ENCODE data around the gene LPCAT3.
A peak's percentile ranks its signal among the peaks of the same experiment; 100 is the strongest.
"Not testable (repeated sequence)": the region's sequence is repeated elsewhere in the genome, so short reads cannot be mapped to it uniquely, and the experiment has no call there.

LPCAT3 gene

GRCh38 chr12:7018350-7019042 lies at the start of gene LPCAT3:
Gene LPCAT3 (minus strand): TSS chr12:7018476. CDS start chr12:7018424, 52 bp downstream.
- DNase-seq: peak; percentile 84

DNA sequence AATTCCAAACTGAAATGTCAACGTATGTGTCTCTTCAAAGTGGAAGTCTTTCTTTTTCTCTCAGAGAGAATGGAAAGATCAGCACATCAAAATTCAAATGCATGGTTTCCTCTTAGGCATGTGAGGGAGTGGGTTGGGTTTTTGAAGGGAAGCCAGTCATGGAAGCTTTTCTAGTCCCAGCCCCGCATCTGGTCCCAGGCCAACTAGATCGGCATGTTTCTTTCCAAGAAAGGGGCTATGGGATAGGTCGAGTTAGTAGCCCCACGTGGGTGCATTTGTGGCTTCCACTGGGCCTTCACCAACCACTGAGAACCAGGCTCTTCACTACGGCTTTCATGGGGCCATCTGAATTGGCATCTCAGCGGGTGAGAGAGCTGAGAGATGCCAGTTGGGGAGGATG lies 48.8 kb upstream of the LPCAT3 start:
- DNase-seq: no peak

- no peak for DNase-seq
Observed at GRCh38 chr12:7066596-7066995, 48.3 kb upstream of the LPCAT3 start.

DNA sequence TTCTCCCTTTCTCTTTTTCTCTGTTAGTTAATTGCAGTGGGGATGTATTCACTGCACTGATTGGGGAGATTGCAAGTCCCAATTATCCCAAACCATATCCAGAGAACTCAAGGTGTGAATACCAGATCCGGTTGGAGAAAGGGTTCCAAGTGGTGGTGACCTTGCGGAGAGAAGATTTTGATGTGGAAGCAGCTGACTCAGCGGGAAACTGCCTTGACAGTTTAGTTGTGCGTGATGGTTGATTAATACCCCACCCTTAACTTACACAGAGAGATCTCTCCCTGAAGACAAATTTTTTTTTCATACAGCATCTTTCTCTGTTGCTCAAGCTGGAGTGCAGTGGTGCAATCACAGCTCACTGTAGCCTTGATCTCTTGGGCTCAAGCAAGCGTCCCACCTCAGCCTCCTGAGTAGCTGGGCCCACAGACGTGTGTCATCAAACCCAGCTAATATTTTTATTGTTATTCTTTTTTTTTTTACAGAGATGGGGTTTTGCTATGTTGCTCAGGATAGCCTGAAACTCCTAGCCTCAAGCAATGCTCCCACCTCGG lies 46.9 kb upstream of the LPCAT3 start:
- DNase-seq: no peak

GRCh38 chr12:7064516-7064915 lies 46.2 kb upstream of the LPCAT3 start:
- DNase-seq: no peak

DNA sequence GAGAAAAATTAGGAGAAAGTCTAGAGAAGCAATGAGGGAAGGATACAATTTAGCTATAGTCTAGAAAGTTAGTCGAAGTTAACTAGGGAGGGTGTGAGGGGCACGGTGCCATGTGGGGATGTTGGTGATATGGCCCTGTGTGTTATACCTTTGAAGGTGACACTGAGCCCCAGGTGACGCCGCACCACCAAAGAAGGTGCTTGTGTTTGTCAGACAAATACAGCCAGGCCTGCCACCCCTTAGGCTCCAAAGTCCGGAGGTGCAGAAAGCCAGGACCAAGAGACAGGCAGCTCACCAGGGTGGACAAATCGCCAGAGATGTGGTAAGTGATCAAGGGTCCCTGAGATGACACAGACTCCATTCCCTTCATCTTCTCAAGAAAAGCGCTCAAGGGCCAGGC lies 43.3 kb upstream of the LPCAT3 start:
- no peak for DNase-seq

GRCh38 chr12:7061138-7061537 lies 42.9 kb upstream of the LPCAT3 start:
- DNase-seq: no peak

- no peak for DNase-seq
Observed at GRCh38 chr12:7060353-7060954, 42.2 kb upstream of the LPCAT3 start, which contains the start of gene C1S. Gene C1S (plus strand): TSS chr12:7060718. CDS start chr12:7061913, 1,195 bp downstream.

DNA sequence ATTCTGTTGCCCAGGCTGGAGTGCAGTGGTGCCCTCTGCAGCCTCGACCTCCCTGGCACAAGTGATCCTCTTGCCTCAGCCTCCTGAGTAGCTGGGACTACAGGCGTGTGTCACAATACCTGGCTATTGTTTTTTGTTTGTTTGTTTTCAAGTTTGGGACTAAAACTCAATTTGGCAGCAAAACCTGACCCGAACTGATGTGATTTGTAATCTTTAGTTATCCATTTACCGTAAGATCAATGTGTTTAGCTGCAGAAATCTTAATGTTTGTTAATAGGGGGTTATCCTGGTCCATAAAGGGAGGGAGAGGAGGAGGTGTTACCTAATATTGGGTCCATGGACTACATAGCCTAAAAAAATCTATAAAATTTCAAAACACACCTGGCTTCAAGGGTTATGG lies 41.5 kb upstream of the LPCAT3 start:
- DNase-seq: no peak

- no peak for DNase-seq
Observed at GRCh38 chr12:7058850-7059395, 40.6 kb upstream of the LPCAT3 start.

DNA sequence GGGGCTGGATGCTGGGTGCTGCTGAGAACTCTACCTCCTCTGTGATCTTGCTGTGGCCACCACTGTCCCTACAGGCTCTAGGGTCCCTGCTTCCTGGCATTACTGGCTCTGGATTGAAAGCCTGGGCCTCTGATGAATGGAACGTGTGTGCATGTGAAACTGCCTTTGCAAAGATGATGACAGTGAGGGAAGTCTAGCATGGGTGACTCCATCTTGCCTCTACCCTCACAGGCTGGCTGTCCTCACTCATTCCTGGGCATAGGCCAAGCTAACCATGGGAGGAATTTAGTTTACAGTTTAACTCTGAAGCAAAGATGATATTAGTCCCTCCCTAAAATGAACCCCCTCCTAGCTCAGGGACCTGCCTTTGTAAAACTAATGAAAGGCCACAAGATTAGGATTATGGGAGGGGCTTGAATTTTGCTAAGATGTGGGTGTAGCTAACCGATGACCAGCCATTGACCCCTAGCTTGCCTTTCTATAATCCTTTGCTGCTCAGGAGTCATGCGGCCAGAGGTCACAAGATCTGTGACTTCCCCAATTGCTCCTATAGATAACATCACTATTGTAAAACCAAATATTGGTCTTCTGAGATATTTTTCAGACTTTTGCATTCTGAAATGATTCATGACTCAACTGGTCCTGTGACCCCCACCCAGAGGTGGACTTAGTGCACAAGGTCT lies 40.0 kb upstream of the LPCAT3 start:
- peak; percentile 23 for DNase-seq

DNA sequence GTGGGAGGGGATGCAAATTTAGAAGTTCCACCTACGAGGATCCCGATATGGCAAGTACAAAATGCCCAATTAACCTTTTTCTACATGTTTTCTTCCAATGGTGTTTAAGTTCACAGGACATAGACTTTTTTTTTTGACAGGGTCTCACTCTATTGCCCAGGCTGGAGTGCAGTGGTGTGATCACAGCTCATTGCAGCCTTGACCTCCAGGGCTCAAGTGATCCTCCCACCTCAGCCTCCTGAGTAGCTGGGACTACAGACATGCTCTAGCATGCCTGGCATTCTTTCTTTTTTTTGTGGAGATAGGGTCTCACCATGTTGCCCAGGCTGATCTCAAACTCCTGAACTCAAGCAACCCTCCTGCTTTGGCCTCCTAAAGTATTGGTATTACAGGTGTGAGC lies 37.5 kb upstream of the LPCAT3 start:
- DNase-seq: not testable (repeated sequence)

- no peak for DNase-seq
Observed at GRCh38 chr12:7054925-7055324, 36.6 kb upstream of the LPCAT3 start.

- not testable (repeated sequence) for DNase-seq
Observed at GRCh38 chr12:7049973-7050372, 31.7 kb upstream of the LPCAT3 start.

- DNase-seq: not testable (repeated sequence)
Observed at GRCh38 chr12:7049445-7049951, 31.2 kb upstream of the LPCAT3 start.

- peak; percentile 61 for DNase-seq
Observed at GRCh38 chr12:7047306-7047705, 29.0 kb upstream of the LPCAT3 start.

GRCh38 chr12:7046383-7047105 lies 28.3 kb upstream of the LPCAT3 start:
- no peak for DNase-seq

DNA sequence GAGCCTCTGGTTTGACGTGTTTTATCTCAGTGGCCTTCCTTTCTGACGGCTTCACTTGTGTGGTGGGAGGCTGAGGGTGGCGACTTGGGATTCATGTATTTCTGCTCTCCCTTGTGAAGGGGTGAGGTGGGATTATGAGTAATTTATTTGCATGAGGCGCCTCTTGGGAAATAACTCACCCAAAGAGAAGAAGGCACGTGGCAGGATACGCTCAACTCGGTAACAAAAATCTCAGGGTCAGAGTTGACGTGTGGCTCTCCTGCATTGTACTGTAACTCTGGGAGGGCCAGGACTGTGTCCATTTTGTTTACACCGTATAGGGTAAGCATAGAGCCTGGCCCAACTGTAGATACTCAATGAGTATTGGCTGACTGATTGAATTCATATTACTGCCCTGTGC lies 27.6 kb upstream of the LPCAT3 start:
- DNase-seq: no peak

DNA sequence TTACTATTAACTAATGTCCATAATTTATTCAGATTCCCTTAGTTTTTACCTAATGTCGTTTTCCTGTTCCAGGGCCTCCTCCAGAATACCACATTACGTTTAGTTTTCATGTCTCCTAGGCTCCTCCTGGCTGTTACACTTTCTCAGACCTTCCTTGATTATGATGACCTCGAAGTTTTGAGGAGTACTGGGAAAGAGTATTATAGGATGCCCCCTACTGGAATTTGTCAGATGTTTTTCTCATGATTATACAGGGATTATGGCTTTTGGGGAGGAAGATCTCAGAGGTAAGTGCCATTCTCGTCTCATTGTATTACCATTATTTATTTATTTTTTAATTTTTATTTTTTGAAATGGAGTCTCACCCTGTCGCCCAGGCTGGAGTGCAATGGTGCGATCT lies 24.6 kb upstream of the LPCAT3 start:
- DNase-seq: peak; percentile 57

GRCh38 chr12:7039403-7039802 lies 21.1 kb upstream of the LPCAT3 start:
- DNase-seq: no peak

DNA sequence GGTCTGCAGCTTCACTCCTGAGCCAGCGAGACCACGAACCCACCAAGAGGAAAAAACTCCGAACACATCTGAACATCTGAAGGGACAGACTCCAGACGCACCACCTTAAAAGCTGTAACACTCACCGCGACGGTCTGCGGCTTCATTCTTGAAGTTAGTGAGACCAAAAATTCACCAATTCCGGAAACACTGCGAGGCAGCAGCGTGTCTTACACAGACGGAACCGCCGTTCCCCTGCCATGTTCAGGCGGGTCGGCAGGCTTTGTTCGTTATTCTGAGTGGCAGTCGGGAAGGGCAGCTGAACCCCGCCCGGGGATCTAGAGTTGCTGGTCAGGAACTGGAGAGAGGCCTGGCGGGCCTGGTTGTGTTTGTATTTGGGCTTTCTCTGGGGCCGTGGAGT lies 20.3 kb upstream of the LPCAT3 start:
- no peak for DNase-seq

DNA sequence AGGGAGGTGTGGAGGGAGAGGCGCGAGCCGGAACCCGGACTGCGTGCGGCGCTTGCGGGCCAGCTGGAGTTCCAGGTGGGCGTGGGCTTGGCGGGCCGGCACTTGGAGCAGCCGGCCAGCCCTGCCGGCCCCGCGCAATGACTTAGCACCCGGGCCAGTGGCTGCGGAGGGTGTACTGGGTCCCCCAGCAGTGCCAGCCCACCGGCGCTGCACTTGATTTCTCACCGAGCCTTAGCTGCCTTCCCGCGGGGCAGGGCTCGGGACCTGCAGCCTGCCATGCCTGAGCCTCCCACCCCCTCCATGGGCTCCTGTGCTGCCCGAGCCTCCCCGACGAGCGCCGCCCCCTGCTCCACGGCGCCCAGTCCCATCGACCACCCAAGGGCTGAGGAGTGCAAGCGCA lies 19.1 kb upstream of the LPCAT3 start:
- not testable (repeated sequence) for DNase-seq

- DNase-seq: no peak
Observed at GRCh38 chr12:7035463-7035862, 17.2 kb upstream of the LPCAT3 start.
